NCI-H69 (cell line): Measurements from ENCODE around the gene HRH2.
"Not testable (repeated sequence)": the region's sequence is repeated elsewhere in the genome, so short reads cannot be mapped to it uniquely, and the experiment has no call there.

Experiments
- DNase-seq: peaks from one replicate; lab custom pipeline; 2025; lab: John Stamatoyannopoulos, UW

Gene HRH2

GRCh38 chr5:175741556-175741955 lies 83.7 kb downstream of the HRH2 start:
- no peak for DNase-seq

DNA sequence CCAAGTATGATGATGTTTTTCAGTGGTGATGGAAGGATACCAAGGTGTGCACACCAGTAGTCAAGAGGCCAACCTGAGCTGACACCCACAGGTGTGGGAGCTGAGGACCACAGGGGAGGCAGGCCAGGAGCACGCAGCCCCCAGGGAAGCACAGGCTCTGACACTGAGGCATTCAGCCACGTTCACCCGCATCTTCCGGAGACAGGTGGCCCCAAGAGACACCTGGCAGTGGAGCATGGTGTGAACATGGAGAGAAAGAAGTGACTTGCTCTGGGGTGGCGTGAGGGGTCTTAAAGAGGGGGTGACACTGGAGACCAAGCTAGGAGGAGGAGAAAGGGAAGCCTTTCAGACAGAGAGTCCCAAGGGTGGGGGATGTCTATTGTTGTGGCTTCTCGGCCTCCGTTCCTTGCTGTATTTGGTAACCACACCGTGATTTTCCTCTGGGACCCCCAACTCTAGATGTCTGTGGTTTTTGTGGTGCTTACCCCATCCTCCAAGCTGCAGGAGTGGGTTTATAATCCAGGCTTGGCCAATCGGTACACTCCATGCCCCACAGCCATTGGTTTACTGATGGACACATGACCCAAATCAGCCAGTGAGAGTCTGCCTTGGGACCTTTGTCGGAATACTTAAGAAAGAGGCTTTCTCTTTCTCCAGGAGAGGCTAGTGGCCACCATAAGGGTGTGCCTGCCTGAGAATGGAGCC lies 84.6 kb downstream of the HRH2 start:
- no peak for DNase-seq

GRCh38 chr5:175743676-175744210 lies 85.9 kb downstream of the HRH2 start:
- no peak for DNase-seq

GRCh38 chr5:175745210-175745609 lies 87.3 kb downstream of the HRH2 start:
- no peak for DNase-seq

DNA sequence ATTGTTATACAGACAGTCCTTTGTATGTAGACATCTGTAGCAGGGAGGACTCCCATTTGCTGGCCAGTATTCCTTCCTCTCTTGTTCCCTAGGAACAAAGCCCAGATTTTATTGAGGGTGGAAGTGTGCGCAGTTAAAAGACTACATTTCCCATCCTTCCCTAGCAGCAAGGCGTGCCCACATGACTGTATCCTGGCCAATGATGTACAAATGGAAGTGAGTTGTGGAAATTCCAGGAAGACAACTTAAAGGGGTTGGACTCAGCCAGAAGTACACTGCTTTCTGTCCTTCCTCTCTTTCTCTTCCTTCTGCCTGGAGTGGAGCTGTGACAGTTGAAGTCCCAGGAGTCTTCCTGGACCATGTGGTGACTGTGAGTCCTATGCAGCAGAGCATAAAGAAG lies 89.0 kb downstream of the HRH2 start:
- DNase-seq: peak; percentile 69

GRCh38 chr5:175747539-175748060 lies 89.7 kb downstream of the HRH2 start:
- DNase-seq: no peak

DNA sequence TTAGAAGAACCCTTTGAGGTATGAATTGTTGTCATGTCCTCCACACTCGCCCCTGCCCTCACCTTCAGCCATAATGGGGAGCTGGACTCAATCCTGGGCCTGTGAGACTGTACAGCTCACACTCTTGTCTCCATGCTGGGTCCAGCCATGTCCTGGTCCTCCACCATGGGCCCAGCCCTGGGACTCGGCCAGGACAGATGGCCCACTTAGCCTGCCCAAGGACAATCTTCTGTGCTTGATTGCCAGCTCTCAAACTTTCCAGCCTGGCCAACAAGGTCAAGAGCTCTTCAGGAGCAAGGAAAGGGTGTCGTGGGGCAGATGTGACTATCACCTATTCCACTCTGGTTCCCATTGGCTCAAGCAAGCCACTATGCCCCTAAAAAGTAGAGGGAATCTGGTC lies 90.8 kb downstream of the HRH2 start:
- DNase-seq: no peak

DNA sequence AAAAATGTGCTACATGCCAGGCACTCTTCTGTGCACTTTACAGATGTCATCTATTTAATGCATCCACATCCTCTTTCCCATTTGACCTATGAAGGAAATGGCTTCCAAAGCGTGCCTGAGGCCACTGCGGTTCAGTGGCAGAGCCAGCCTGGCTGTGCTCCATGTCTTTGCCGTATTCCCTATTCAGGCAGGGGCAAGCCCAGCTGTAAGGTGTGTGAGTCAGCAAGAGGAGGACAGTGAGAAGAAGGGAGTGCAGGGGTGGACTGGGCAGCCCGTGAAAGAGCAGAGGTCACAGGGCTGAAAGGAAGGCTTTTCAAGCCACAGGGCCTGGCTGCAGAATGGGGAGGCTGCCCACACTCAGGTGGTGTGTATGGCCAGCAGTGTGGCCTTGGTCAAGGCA lies 91.7 kb downstream of the HRH2 start:
- DNase-seq: no peak

- peak; percentile 97 for DNase-seq
These were observed 92.7 kb downstream of the HRH2 start for GRCh38 chr5:175750511-175750931.

GRCh38 chr5:175751369-175751768 lies 93.5 kb downstream of the HRH2 start:
- DNase-seq: no peak

- peak; percentile 75 for DNase-seq
These were observed 95.1 kb downstream of the HRH2 start for GRCh38 chr5:175752826-175753535.

DNA sequence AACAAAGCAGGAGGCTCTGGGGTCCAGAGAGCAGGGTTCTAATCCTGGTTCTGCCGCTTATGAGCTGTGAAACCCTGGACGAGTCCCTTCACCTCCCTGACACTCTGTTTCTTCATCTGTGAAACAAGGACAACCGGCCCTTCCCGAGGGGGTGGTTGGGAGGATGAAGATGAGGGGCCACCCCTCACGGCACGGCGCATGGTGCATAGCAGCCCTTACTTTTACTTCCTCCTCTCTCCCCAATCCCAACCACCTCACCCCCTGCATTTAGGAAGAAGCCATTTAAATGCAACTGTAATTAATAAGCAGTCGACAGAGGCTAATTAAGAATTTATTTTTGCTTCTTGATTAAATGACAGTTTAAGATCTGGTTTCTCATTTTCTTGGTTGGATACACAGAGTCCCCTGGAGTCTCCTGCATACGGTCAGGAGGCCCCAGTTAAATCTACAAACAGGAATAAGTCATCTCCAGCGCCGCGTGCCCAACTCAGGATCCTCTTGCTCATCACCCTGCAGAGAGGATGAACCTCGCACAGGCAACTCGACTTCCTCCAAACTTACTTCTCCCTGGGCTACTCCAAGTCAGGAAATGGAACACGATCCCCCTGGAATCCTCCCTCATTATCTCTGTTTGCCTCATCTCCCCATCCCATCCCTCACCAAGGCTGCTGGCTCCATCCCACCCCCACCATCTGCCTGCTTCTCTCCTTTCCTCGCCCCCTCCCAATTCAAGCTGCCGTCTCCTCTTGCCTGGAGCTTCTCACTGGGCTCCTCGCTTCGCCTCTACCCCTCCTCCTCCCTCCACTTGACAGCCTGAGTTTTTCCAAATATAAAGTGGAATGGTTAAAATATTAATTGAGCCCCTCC lies 95.9 kb downstream of the HRH2 start:
- peak; percentile 55 for DNase-seq

- not testable (repeated sequence) for DNase-seq
These were observed 102.1 kb downstream of the HRH2 start for GRCh38 chr5:175759991-175760390.
